K562 (cell line): ENCODE data around the gene AGAP1. TPM values are rescaled to one million over a fixed set of nuclear protein-coding genes. Genes with fewer than 3 reads are reported as not detected.

Experiments
- EHMT2 ChIP-seq: fragments of 450-650 bp; IDR thresholded peaks from 2 replicates; pipeline ENCODE4 v1.6.1; 2018; ENCODE audit warnings: antibody characterized with exemption
- SNRNP70 ChIP-seq: fragments of 200-400 bp; formaldehyde crosslinking; optimal IDR thresholded peaks from 2 replicates; pipeline ENCODE3; 2017; ENCODE audit warnings: low read depth, low read length
- TGIF2 ChIP-seq: sonication (generic); formaldehyde crosslinking; IDR thresholded peaks from 2 replicates; pipeline ENCODE4 v1.8.1; 2022; ENCODE audit warnings: mild to moderate bottlenecking, missing genetic modification reagents, moderate library complexity
- ZNF174 ChIP-seq: fragments of 250-450 bp; sonication (Bioruptor Pico); IDR thresholded peaks from 2 replicates; pipeline ENCODE4 v1.4.0; 2020; ENCODE audit warnings: mild to moderate bottlenecking
- polyA plus RNA-seq, 8 experiments: library from polyadenylated mRNA; depleted of rRNA in 4 of 8; stranded (reverse) in 5 of 8; unstranded in 3 of 8; fragments of >200 nt; fragmentation: Nextera tagmentation in 2 of 8; fragmentation: Illumina TruSeq in 1 of 8; extraction: Ambion mirVana in 2 of 8; extraction: Trizol in 1 of 8; gene quantifications; 2 replicates each; pipeline versions ENCODE4 v1.2.1 to v1.2.3, GENCODE V29; 2011 to 2014; ENCODE audit warnings: inconsistent platforms in 1 of 8, missing spikeins in 1 of 8
- total RNA-seq, 7 experiments: library from RNA; depleted of rRNA in 6 of 7; stranded (reverse); fragments of >200 nt in 6 of 7; fragmentation: Illumina TruSeq in 2 of 7; extraction: Trizol in 2 of 7; gene quantifications; 2 replicates each; pipeline versions ENCODE4 v1.2.1 to v1.2.3, GENCODE V29; 2011 to 2021; ENCODE audit warnings: low replicate concordance in 1 of 7
- TF ChIP-seq, protein P1 (sequence below): sonication (generic); formaldehyde crosslinking; IDR thresholded peaks from 2 replicates; pipeline ENCODE4 v1.4.0; 2020; ENCODE audit warnings: mild to moderate bottlenecking, missing genetic modification reagents
- TF ChIP-seq, protein P2 (sequence below), 2 experiments: fragments of 450-650 bp; IDR thresholded peaks; 2 replicates each; pipeline ENCODE4 v1.6.1; 2016
- TF ChIP-seq, protein P3 (sequence below): fragments of 150-350 bp; conservative IDR thresholded peaks from 2 replicates; pipeline ENCODE4 v1.6.1; 2014; ENCODE audit warnings: low read length
- TF ChIP-seq, protein P4 (sequence below): fragments of 250-450 bp; sonication (Bioruptor Pico); IDR thresholded peaks from 2 replicates; pipeline ENCODE4 v1.5.0; 2020; ENCODE audit warnings: mild to moderate bottlenecking, borderline replicate concordance
- TF ChIP-seq, protein P5 (sequence below): fragments of 250-450 bp; sonication (Bioruptor Pico); IDR thresholded peaks from 2 replicates; pipeline ENCODE4 v1.5.0; 2021; ENCODE audit warnings: mild to moderate bottlenecking, borderline replicate concordance

AGAP1 gene
- total and polyA plus RNA-seq, 9 of the 15 experiments (the other 6 are each of a cell fraction or from before 2014, with no cell fraction given), result 1.3 to 24.0 (median 10.6) TPM

- TF ChIP-seq, protein P1, sequence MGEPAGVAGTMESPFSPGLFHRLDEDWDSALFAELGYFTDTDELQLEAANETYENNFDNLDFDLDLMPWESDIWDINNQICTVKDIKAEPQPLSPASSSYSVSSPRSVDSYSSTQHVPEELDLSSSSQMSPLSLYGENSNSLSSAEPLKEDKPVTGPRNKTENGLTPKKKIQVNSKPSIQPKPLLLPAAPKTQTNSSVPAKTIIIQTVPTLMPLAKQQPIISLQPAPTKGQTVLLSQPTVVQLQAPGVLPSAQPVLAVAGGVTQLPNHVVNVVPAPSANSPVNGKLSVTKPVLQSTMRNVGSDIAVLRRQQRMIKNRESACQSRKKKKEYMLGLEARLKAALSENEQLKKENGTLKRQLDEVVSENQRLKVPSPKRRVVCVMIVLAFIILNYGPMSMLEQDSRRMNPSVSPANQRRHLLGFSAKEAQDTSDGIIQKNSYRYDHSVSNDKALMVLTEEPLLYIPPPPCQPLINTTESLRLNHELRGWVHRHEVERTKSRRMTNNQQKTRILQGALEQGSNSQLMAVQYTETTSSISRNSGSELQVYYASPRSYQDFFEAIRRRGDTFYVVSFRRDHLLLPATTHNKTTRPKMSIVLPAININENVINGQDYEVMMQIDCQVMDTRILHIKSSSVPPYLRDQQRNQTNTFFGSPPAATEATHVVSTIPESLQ (CRISPR knock-in tag), result no peak
- TF ChIP-seq SNRNP70, result no peak
- TF ChIP-seq EHMT2, result no peak
- TF ChIP-seq TGIF2 (CRISPR knock-in tag), result no peak
- TF ChIP-seq, protein P2, sequence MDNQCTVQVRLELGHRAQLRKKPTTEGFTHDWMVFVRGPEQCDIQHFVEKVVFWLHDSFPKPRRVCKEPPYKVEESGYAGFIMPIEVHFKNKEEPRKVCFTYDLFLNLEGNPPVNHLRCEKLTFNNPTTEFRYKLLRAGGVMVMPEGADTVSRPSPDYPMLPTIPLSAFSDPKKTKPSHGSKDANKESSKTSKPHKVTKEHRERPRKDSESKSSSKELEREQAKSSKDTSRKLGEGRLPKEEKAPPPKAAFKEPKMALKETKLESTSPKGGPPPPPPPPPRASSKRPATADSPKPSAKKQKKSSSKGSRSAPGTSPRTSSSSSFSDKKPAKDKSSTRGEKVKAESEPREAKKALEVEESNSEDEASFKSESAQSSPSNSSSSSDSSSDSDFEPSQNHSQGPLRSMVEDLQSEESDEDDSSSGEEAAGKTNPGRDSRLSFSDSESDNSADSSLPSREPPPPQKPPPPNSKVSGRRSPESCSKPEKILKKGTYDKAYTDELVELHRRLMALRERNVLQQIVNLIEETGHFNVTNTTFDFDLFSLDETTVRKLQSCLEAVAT (IDR thresholded peaks at IDR 0.05), result no peak
- TF ChIP-seq, protein P3, sequence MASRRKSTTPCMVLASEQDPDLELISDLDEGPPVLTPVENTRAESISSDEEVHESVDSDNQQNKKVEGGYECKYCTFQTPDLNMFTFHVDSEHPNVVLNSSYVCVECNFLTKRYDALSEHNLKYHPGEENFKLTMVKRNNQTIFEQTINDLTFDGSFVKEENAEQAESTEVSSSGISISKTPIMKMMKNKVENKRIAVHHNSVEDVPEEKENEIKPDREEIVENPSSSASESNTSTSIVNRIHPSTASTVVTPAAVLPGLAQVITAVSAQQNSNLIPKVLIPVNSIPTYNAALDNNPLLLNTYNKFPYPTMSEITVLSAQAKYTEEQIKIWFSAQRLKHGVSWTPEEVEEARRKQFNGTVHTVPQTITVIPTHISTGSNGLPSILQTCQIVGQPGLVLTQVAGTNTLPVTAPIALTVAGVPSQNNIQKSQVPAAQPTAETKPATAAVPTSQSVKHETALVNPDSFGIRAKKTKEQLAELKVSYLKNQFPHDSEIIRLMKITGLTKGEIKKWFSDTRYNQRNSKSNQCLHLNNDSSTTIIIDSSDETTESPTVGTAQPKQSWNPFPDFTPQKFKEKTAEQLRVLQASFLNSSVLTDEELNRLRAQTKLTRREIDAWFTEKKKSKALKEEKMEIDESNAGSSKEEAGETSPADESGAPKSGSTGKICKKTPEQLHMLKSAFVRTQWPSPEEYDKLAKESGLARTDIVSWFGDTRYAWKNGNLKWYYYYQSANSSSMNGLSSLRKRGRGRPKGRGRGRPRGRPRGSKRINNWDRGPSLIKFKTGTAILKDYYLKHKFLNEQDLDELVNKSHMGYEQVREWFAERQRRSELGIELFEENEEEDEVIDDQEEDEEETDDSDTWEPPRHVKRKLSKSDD, result no peak
- TF ChIP-seq, protein P4, sequence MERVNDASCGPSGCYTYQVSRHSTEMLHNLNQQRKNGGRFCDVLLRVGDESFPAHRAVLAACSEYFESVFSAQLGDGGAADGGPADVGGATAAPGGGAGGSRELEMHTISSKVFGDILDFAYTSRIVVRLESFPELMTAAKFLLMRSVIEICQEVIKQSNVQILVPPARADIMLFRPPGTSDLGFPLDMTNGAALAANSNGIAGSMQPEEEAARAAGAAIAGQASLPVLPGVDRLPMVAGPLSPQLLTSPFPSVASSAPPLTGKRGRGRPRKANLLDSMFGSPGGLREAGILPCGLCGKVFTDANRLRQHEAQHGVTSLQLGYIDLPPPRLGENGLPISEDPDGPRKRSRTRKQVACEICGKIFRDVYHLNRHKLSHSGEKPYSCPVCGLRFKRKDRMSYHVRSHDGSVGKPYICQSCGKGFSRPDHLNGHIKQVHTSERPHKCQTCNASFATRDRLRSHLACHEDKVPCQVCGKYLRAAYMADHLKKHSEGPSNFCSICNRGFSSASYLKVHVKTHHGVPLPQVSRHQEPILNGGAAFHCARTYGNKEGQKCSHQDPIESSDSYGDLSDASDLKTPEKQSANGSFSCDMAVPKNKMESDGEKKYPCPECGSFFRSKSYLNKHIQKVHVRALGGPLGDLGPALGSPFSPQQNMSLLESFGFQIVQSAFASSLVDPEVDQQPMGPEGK (CRISPR knock-in tag), result no peak
- no peak for TF ChIP-seq ZNF174
- TF ChIP-seq, protein P5, sequence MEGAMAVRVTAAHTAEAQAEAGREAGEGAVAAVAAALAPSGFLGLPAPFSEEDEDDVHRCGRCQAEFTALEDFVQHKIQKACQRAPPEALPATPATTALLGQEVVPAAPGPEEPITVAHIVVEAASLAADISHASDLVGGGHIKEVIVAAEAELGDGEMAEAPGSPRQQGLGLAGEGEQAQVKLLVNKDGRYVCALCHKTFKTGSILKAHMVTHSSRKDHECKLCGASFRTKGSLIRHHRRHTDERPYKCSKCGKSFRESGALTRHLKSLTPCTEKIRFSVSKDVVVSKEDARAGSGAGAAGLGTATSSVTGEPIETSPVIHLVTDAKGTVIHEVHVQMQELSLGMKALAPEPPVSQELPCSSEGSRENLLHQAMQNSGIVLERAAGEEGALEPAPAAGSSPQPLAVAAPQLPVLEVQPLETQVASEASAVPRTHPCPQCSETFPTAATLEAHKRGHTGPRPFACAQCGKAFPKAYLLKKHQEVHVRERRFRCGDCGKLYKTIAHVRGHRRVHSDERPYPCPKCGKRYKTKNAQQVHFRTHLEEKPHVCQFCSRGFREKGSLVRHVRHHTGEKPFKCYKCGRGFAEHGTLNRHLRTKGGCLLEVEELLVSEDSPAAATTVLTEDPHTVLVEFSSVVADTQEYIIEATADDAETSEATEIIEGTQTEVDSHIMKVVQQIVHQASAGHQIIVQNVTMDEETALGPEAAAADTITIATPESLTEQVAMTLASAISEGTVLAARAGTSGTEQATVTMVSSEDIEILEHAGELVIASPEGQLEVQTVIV (CRISPR knock-in tag), result no peak
Observed at GRCh38 chr2:235765181-235765820, 271.5 kb downstream of the AGAP1 start (continued).
